SKM-1 (cell line): ENCODE results near the gene TSHB.
"Not testable (repeated sequence)": the region's sequence is repeated elsewhere in the genome, so short reads cannot be mapped to it uniquely, and the experiment has no call there.

Source experiments
- DNase-seq: peaks from one replicate; lab custom pipeline; 2025; ENCODE audit not compliant: unreplicated experiment; lab: John Stamatoyannopoulos, UW

Gene TSHB

GRCh38 chr1:115029526-115029925, at the start of gene TSHB:
TSS of gene TSHB (plus strand) at chr1:115029826. CDS start at chr1:115033363, 3,537 bp downstream.
- DNase-seq = no peak

- DNase-seq = no peak
These were observed 47.4 kb upstream of the TSHB start for GRCh38 chr1:114982251-114982650.

GRCh38 chr1:114986286-114986685, 43.3 kb upstream of the TSHB start:
- DNase-seq = no peak

GRCh38 chr1:114988095-114988494, 41.5 kb upstream of the TSHB start:
- DNase-seq = no peak

- DNase-seq = no peak
These were observed 31.9 kb upstream of the TSHB start for GRCh38 chr1:114997510-114998289.

GRCh38 chr1:115006191-115006590, 23.4 kb upstream of the TSHB start:
- no peak for DNase-seq

GRCh38 chr1:115012006-115012405, 17.6 kb upstream of the TSHB start:
- peak; percentile 40 for DNase-seq

GRCh38 chr1:115012434-115012833, 17.2 kb upstream of the TSHB start:
- DNase-seq = no peak

GRCh38 chr1:115013792-115014191, 15.8 kb upstream of the TSHB start:
- no peak for DNase-seq

GRCh38 chr1:115019549-115019948, 10.1 kb upstream of the TSHB start:
- not testable (repeated sequence) for DNase-seq

GRCh38 chr1:115021145-115021544, 8.5 kb upstream of the TSHB start:
- DNase-seq = no peak

- DNase-seq = no peak
These were observed 6.0 kb upstream of the TSHB start for GRCh38 chr1:115023593-115023992.

GRCh38 chr1:115031595-115031994, 2.0 kb downstream of the TSHB start:
- DNase-seq = no peak

GRCh38 chr1:115035652-115036051, 6.0 kb downstream of the TSHB start:
- DNase-seq = no peak

- DNase-seq = no peak
These were observed 7.3 kb downstream of the TSHB start for GRCh38 chr1:115036814-115037507.

- no peak for DNase-seq
These were observed 10.9 kb downstream of the TSHB start for GRCh38 chr1:115040501-115040900.

- DNase-seq = no peak
These were observed 12.0 kb downstream of the TSHB start for GRCh38 chr1:115041654-115042053.

- DNase-seq = no peak
These were observed 17.1 kb downstream of the TSHB start for GRCh38 chr1:115046751-115047150.

GRCh38 chr1:115051850-115052249, 22.2 kb downstream of the TSHB start:
- DNase-seq = no peak

GRCh38 chr1:115052454-115053083, 22.9 kb downstream of the TSHB start:
- DNase-seq = peak; percentile 33

GRCh38 chr1:115056395-115056798, 26.8 kb downstream of the TSHB start:
- DNase-seq = no peak

GRCh38 chr1:115057661-115058254, 28.1 kb downstream of the TSHB start:
- no peak for DNase-seq
